AG04449 (cell line): ENCODE measurements around the gene TEX47.

Experiments
- CTCF ChIA-PET: fragments of 350-600 bp; formaldehyde crosslinking; extraction: SDS; loops from one replicate; lab custom pipeline; 2021; ENCODE audit warnings: antibody characterized with exemption; lab: Yijun Ruan, JAX
- POLR2A ChIA-PET: fragments of 400-600, 350-600 bp; formaldehyde crosslinking; extraction: SDS; loops from one replicate; lab custom pipeline; 2020; ENCODE audit warnings: antibody characterized with exemption, inconsistent platforms; lab: Yijun Ruan, JAX
- DNase-seq: peaks from one replicate; pipeline ENCODE4 v3.0.0-alpha.2; 2010; ENCODE audit warnings: low read depth, low spot score
- H3K4me3 ChIP-seq: 2 replicates; pipeline ENCODE4 v1.5.1; 2011; ENCODE audit warnings: low read depth, mild to moderate bottlenecking, control low read depth, low read length
- TF ChIP-seq, protein P1 (sequence below): IDR thresholded peaks from one replicate; pipeline ENCODE4 v1.5.1; 2011; ENCODE audit warnings: mild to moderate bottlenecking, moderate library complexity, low read length, control low read depth, inconsistent platforms; ENCODE audit not compliant: insufficient read depth; ENCODE audit errors: missing control alignments

TEX47 gene

DNA sequence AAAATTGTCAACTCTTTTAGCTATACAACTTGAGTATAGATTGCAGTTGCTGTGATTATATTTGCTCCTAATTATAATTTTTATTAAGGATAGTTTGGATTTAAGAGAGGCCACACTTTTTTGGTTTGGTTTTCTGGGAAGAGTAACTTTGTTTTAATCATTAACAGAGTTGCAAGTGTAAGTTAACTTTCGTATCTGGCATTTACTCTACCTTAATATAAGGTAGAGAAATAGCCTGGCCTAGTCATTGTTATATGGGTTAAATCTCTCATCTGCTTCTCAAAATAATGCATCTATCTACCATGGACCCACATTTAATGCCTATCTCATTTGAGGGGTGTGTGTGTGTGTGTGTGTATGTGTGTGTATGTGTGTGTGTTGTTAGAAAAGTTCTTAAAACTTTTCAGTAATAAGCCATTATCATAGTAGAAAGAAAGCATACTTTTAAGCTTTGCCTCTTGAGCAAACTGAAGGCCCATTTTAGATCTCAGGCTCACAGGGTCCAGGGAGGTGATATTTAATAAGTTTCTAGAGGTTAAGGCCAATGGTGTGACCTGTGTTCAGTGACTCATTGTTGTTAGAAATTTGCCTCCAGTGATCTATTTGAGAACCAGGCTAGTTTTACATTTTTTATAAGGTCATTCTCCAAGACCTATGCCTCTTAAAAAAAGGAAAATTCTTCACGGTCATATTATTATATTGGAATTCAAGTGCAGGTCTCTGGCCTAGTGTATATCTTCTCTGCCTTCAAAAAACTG is 10.9 kb upstream of the TEX47 start:
- no peak for DNase-seq
- no peak overlapping the region for H3K4me3 ChIP-seq
- ChIA-PET CTCF (no interaction called here), POLR2A (no interaction called here)
- TF ChIP-seq, protein P1, sequence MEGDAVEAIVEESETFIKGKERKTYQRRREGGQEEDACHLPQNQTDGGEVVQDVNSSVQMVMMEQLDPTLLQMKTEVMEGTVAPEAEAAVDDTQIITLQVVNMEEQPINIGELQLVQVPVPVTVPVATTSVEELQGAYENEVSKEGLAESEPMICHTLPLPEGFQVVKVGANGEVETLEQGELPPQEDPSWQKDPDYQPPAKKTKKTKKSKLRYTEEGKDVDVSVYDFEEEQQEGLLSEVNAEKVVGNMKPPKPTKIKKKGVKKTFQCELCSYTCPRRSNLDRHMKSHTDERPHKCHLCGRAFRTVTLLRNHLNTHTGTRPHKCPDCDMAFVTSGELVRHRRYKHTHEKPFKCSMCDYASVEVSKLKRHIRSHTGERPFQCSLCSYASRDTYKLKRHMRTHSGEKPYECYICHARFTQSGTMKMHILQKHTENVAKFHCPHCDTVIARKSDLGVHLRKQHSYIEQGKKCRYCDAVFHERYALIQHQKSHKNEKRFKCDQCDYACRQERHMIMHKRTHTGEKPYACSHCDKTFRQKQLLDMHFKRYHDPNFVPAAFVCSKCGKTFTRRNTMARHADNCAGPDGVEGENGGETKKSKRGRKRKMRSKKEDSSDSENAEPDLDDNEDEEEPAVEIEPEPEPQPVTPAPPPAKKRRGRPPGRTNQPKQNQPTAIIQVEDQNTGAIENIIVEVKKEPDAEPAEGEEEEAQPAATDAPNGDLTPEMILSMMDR = no peak

DNA sequence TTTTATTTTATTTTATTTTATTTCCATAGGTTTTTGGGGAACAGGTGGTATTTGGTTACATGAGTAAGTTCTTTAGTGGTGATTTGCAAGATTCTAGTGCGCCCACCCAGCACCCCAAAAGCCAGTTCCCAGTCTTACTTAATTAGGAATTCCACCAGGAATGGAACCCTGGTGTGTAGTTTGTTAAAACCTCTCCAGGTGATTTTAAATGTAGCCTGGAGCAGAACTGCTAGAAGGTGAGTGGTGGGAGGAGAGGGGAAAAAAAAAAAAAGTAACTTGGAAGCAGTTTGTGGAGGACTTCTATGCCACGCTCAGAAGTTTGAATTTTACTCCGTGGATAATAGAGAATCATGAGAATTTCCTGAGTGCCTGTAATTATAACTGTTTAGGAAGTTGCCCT is 5.5 kb upstream of the TEX47 start:
- TF ChIP-seq, protein P1 = no peak
- DNase-seq = no peak
- CTCF ChIA-PET = no interaction called here
- POLR2A ChIA-PET = no interaction called here
- no peak overlapping the region for H3K4me3 ChIP-seq

DNA sequence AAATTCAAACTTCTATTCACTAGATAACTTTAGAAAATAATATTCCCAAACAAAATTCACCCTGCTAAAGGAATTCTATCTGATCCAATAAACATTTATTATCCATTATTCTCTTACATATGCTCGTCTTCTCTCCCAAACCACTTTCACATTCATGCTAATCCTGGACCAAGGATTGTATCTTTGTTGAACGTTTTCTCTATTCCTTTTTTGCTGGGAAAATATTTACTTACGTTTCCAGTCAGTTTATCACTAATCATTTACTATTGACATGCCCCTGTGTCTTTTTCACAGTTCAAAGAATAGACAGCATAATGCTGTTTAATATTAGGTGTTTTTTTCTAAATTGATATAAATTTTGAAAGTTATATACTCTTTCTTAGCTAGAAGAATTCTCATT is 3.2 kb downstream of the TEX47 start:
- no peak for DNase-seq
- POLR2A ChIA-PET = no interaction called here
- H3K4me3 ChIP-seq = no peak overlapping the region
- TF ChIP-seq, protein P1 = no peak
- CTCF ChIA-PET = no interaction called here

DNA sequence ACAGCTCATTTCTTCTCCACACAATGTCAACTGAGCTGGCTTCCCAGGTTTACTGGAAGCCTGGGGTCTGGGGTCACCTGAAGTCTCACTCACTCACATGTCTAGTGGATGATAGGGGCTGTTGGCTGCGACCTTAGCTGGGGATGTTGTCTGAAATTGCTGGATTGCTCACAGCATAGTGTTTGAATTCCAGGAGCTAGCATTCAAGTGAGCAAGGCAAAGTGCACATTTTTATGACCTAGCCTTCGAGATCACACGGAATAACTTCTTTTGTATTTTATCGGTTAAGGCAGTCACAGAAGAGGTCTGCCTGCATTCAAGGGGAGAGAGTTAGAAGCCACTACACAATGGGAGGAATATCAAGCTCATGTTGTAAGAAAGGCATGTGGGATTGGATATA is 3.6 kb downstream of the TEX47 start:
- POLR2A ChIA-PET = no interaction called here
- DNase-seq = no peak
- no peak overlapping the region for H3K4me3 ChIP-seq
- CTCF ChIA-PET = no interaction called here
- TF ChIP-seq, protein P1 = no peak

DNA sequence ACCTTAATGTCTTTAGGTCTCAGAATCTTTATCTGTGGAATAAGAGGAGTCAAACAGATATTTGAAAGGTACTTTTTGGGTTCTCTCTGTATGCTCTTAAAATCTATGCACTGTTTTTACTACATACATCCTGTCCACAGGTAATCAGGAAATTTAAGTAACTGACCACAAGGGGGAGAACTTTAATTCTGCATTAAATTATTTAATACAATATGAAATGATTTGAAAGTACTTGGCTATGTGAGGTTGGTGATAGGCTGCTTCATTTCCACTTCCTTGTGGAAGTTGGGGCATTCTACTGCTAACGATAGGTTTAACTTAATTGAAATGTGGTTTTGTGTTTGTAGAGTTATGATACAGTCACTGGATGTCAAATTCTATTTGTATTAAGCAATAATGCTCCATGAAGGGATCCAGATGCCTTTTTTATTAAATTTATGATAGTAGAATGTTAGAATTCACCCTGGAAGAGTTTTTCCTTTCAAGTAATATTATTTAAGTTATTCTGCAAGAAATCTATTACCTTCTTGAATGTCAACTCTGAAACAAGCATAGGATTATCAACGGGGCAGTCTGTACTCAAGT is 6.0 kb downstream of the TEX47 start:
- CTCF ChIA-PET = interaction anchor here (1.0 kb wide), 1 partner anchor 9 kb away, joined by 3 read pairs; no protein-coding TSS in a partner anchor
- TF ChIP-seq, protein P1 = no peak
- no peak for DNase-seq

DNA sequence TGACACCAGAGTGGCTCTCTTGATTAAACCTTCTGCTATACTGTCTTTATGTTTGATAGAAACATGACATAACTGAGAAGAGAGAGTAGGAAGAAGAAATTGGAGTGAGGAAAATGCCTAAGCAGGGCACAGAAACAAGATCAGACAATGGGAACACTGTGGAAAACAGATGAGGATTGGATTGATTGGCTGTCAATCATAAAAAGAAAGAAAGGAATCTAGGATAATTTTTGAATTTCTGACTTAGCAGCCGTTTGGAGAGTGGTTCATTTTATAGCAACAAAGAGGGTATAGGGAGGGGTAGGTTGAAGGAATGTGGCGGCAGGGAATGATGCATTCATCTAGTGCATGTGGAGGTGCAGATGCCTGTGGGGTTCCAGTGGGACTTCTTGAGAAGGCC is 7.8 kb downstream of the TEX47 start:
- no peak overlapping the region for H3K4me3 ChIP-seq
- ChIA-PET CTCF (no interaction called here), POLR2A (no interaction called here)
- DNase-seq = no peak
- TF ChIP-seq, protein P1 = no peak

More for the DNA sequence above, 6.0 kb downstream of the TEX47 start:
- no peak overlapping the region for H3K4me3 ChIP-seq
- POLR2A ChIA-PET = no interaction called here
